Measurements from ENCODE around the gene SMAD4. TPM values are rescaled to one million over a fixed set of nuclear protein-coding genes. Genes with fewer than 3 reads are reported as not detected.

The SMAD4 gene
- total RNA-seq, 1 experiment from 2014 or later, result 48.8 TPM

DNA sequence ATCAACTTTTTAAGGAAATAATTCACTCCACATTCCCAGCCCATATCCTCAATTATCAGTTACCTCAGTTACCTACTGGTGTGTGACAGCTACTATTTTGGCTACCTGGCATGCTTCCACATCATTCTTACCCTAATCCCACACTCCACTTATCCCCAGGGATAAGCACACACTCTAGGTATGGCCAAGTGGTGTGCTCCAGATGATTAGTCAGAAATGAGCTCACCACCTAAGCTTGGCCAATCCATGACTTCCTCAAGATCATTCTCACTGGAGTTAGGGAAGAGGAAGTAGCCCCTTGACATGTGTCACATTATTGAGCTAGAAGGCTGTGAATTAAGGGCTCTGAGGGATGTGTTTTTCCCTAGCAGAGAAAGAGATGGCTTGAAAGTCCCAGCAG is 20.9 kb upstream of the SMAD4 start:
- BruUV-seq (replicated peaks), result no TSS peak
- CTCF ChIA-PET, result interaction anchor here (0.6 kb wide), 1 partner anchor 141 kb away, joined by 3 read pairs; no protein-coding TSS in a partner anchor

DNA sequence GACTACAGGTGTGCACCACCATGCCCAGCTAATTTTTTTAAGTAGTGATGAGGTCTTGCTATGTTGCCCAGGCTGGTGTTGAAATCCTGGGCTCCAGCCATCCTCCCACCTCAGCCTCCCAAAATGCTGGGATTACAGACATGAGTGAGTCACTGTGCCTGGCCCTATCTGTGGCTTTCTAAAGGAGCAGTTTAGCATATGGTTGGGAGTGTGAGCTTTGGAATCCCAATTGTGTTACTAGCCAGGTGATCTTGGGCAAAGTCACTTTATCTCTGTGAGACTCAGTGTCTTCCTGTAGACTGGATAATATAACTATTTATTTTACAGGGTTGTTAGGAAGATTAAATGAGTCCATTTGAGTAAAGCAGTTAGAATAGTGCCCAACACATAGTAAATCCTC is 19.8 kb upstream of the SMAD4 start:
- CTCF ChIA-PET, result no interaction called here
- no peak overlapping the region for H3K4me3 Mint-ChIP-seq (ENCODE audit: unreplicated experiment)
- no TSS peak for BruUV-seq (replicated peaks)
- H3K9me3 Mint-ChIP-seq (ENCODE audit: unreplicated experiment), result peaks cover 2% of the 10 kb centered on the region
- no peaks in the 10 kb centered on the region for H3K27me3 Mint-ChIP-seq (ENCODE audit: insufficient read depth, unreplicated experiment)
- Histone ChIP-seq H3K36me3 (ENCODE audit: control insufficient read depth, insufficient read depth, low read length) (no peaks in the 10 kb centered on the region), H3K4me3 (ENCODE audit: low read depth, low read length) (no peak overlapping the region), H3K4me1 (peaks cover 17% of the 10 kb centered on the region), H3K27me3 (replicated peaks; ENCODE audit: control insufficient read depth, insufficient read depth, low read length) (no peaks in the 10 kb centered on the region), H3K9me3 (no peaks in the 10 kb centered on the region)
- POLR2A ChIA-PET, result no interaction called here
- H3K4me1 Mint-ChIP-seq (ENCODE audit: low read depth, unreplicated experiment), result peaks cover 19% of the 10 kb centered on the region
- TF ChIP-seq, protein P1, sequence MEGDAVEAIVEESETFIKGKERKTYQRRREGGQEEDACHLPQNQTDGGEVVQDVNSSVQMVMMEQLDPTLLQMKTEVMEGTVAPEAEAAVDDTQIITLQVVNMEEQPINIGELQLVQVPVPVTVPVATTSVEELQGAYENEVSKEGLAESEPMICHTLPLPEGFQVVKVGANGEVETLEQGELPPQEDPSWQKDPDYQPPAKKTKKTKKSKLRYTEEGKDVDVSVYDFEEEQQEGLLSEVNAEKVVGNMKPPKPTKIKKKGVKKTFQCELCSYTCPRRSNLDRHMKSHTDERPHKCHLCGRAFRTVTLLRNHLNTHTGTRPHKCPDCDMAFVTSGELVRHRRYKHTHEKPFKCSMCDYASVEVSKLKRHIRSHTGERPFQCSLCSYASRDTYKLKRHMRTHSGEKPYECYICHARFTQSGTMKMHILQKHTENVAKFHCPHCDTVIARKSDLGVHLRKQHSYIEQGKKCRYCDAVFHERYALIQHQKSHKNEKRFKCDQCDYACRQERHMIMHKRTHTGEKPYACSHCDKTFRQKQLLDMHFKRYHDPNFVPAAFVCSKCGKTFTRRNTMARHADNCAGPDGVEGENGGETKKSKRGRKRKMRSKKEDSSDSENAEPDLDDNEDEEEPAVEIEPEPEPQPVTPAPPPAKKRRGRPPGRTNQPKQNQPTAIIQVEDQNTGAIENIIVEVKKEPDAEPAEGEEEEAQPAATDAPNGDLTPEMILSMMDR (IDR thresholded peaks at IDR 0.05; ENCODE audit: insufficient read depth in 1 of 2, low read depth in 1 of 2, low read length in 1 of 2, severe bottlenecking in 1 of 2, unreplicated experiment in 1 of 2), result no peak
- no peak overlapping the region for H3K27ac Mint-ChIP-seq (ENCODE audit: unreplicated experiment)
- no peak for DNase-seq
- intact Hi-C loops (cut with micrococcal nuclease; ENCODE audit: unreplicated experiment), result no loop called here
- H3K36me3 Mint-ChIP-seq (ENCODE audit: insufficient read depth, unreplicated experiment), result no peaks in the 10 kb centered on the region

More for the DNA sequence above, 20.9 kb upstream of the SMAD4 start:
- no peaks in the 10 kb centered on the region for H3K36me3 ChIP-seq (ENCODE audit: control insufficient read depth, insufficient read depth, low read length)
- POLR2A ChIA-PET, result interaction anchor here (1.7 kb wide), 1 partner anchor 21 kb away, joined by 6 read pairs; the partner anchor contains the start of gene SMAD4
- Mint-ChIP-seq H3K27ac (ENCODE audit: unreplicated experiment) (no peak overlapping the region), H3K27me3 (ENCODE audit: insufficient read depth, unreplicated experiment) (no peaks in the 10 kb centered on the region), H3K9me3 (ENCODE audit: unreplicated experiment) (no peaks in the 10 kb centered on the region), H3K36me3 (ENCODE audit: insufficient read depth, unreplicated experiment) (no peaks in the 10 kb centered on the region), H3K4me3 (ENCODE audit: unreplicated experiment) (no peak overlapping the region), H3K4me1 (ENCODE audit: low read depth, unreplicated experiment) (peaks cover 19% of the 10 kb centered on the region)
- no peak overlapping the region for H3K4me3 ChIP-seq (ENCODE audit: low read depth, low read length)
- no peaks in the 10 kb centered on the region for H3K27me3 ChIP-seq (replicated peaks; ENCODE audit: control insufficient read depth, insufficient read depth, low read length)
- intact Hi-C loops (cut with micrococcal nuclease; ENCODE audit: unreplicated experiment), result no loop called here
- TF ChIP-seq, protein P1 (IDR thresholded peaks at IDR 0.05; ENCODE audit: insufficient read depth in 1 of 2, low read depth in 1 of 2, low read length in 1 of 2, severe bottlenecking in 1 of 2, unreplicated experiment in 1 of 2), result no peak
- peaks cover 17% of the 10 kb centered on the region for H3K4me1 ChIP-seq
- no peak for DNase-seq
- H3K9me3 ChIP-seq, result no peaks in the 10 kb centered on the region

DNA sequence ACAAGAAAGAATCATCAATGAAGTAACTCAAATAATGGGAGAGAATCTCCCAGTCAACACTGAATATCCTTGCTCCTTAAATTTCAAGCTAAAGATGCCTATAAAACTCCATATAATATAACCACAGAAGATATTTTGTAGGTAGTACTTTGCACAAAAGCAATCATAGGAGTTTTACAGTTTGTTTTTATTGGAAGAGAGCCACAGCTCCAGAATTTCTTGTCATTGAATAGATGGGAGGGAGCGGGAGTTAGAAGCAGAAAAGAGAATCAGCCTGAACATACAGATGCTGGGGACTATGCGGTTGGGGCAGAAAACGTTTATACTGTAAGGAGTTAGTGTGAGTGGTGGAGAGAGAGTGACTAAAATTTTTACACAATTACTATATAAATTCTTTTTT is 18.3 kb upstream of the SMAD4 start:
- H3K27me3 Mint-ChIP-seq (ENCODE audit: insufficient read depth, unreplicated experiment), result no peaks in the 10 kb centered on the region
- H3K36me3 Mint-ChIP-seq (ENCODE audit: insufficient read depth, unreplicated experiment), result no peaks in the 10 kb centered on the region
- peaks cover 19% of the 10 kb centered on the region for H3K4me1 Mint-ChIP-seq (ENCODE audit: low read depth, unreplicated experiment)
- CTCF ChIA-PET, result no interaction called here
- peaks cover 10% of the 10 kb centered on the region for H3K9me3 Mint-ChIP-seq (ENCODE audit: unreplicated experiment)
- Histone ChIP-seq H3K4me1 (0 out of 2 replicates have a peak, but pooled peaks cover 8% of the 10 kb centered on the region), H3K4me3 (ENCODE audit: low read depth, low read length) (no peak overlapping the region), H3K9me3 (no peaks in the 10 kb centered on the region), H3K27me3 (replicated peaks; ENCODE audit: control insufficient read depth, insufficient read depth, low read length) (no peaks in the 10 kb centered on the region), H3K36me3 (ENCODE audit: control insufficient read depth, insufficient read depth, low read length) (no peaks in the 10 kb centered on the region)
- no peak for DNase-seq
- TF ChIP-seq, protein P1 (IDR thresholded peaks at IDR 0.05; ENCODE audit: insufficient read depth in 1 of 2, low read depth in 1 of 2, low read length in 1 of 2, severe bottlenecking in 1 of 2, unreplicated experiment in 1 of 2), result no peak
- POLR2A ChIA-PET, result no interaction called here
- intact Hi-C loops (cut with micrococcal nuclease; ENCODE audit: unreplicated experiment), result no loop called here
- no peak overlapping the region for H3K4me3 Mint-ChIP-seq (ENCODE audit: unreplicated experiment)
- no peak overlapping the region for H3K27ac Mint-ChIP-seq (ENCODE audit: unreplicated experiment)
- no TSS peak for BruUV-seq (replicated peaks)

Data from Caco-2 (cell line).